GM23248 (cell line): ENCODE results near the gene RPL35. TPM values are rescaled to one million over a fixed set of nuclear protein-coding genes. Genes with fewer than 3 reads are reported as not detected.
A peak's percentile ranks its signal among the peaks of the same experiment; 100 is the strongest.

Experiments used
- DNase-seq: peaks from one replicate; pipeline ENCODE4 v3.0.0-alpha.2; 2015
- H2AFZ ChIP-seq: fragments of 200-600 bp; sonication (generic); 2 replicates; pipeline ENCODE4 v1.6.1; 2016; ENCODE audit warnings: antibody characterized with exemption
- H3F3A ChIP-seq: fragments of 200-600 bp; sonication (generic); 2 replicates; pipeline ENCODE4 v1.6.1; 2016; ENCODE audit warnings: mild to moderate bottlenecking, antibody characterized with exemption, mixed run types; ENCODE audit not compliant: insufficient read depth
- H3K27ac ChIP-seq: fragments of 200-600 bp; sonication (generic); 2 replicates; pipeline ENCODE4 v1.5.1; 2016; ENCODE audit warnings: mild to moderate bottlenecking
- H3K27me3 ChIP-seq: fragments of 200-600 bp; sonication (generic); replicated peaks from 2 replicates; pipeline ENCODE4 v1.6.1; 2016; ENCODE audit warnings: mild to moderate bottlenecking; ENCODE audit not compliant: insufficient read depth
- H3K36me3 ChIP-seq: fragments of 200-600 bp; sonication (generic); 2 replicates; pipeline ENCODE4 v1.6.1; 2016; ENCODE audit warnings: low read depth, mild to moderate bottlenecking
- H3K4me1 ChIP-seq: fragments of 200-600 bp; sonication (generic); 2 replicates; pipeline ENCODE4 v1.6.1; 2016; ENCODE audit warnings: mild to moderate bottlenecking; ENCODE audit not compliant: insufficient read depth
- H3K4me2 ChIP-seq: fragments of 200-600 bp; sonication (generic); one replicate; pipeline ENCODE4 v1.6.1; 2016; ENCODE audit warnings: mild to moderate bottlenecking; ENCODE audit not compliant: unreplicated experiment
- H3K4me3 ChIP-seq: fragments of 200-600 bp; sonication (generic); 2 replicates; pipeline ENCODE4 v1.5.1; 2016; ENCODE audit warnings: mild to moderate bottlenecking
- H3K79me2 ChIP-seq: fragments of 200-600 bp; sonication (generic); 2 replicates; pipeline ENCODE4 v1.6.1; 2016; ENCODE audit warnings: mild to moderate bottlenecking; ENCODE audit not compliant: insufficient read depth
- H3K9ac ChIP-seq: fragments of 200-600 bp; sonication (generic); 2 replicates; pipeline ENCODE4 v1.6.1; 2016; ENCODE audit warnings: mild to moderate bottlenecking
- H3K9me2 ChIP-seq: fragments of 200-600 bp; sonication (generic); 2 replicates; pipeline ENCODE4 v1.6.1; 2016; ENCODE audit warnings: mixed run types, mild to moderate bottlenecking, moderate library complexity; ENCODE audit not compliant: insufficient read depth
- H3K9me3 ChIP-seq: fragments of 200-600 bp; sonication (generic); one replicate; pipeline ENCODE4 v1.6.1; 2017; ENCODE audit warnings: low read depth
- H4K20me1 ChIP-seq: fragments of 200-600 bp; sonication (generic); 2 replicates; pipeline ENCODE4 v1.6.0; 2016; ENCODE audit not compliant: insufficient read depth
- EZH2 ChIP-seq: fragments of 200-600 bp; sonication (generic); IDR thresholded peaks from 2 replicates; pipeline ENCODE4 v1.6.1; 2018; ENCODE audit warnings: antibody characterized with exemption, mild to moderate bottlenecking; ENCODE audit not compliant: insufficient read depth, poor library complexity, severe bottlenecking
- EZH2phosphoT487 ChIP-seq: fragments of 200-600 bp; sonication (generic); IDR thresholded peaks from 2 replicates; pipeline ENCODE4 v1.6.1; 2018; ENCODE audit warnings: antibody characterized with exemption, moderate library complexity, mild to moderate bottlenecking, low read depth; ENCODE audit not compliant: insufficient read depth
- WGBS, 2 experiments: methylation state at CpG; one replicate each; pipeline ENCODE4 v1.1.6; 2015 to 2017; ENCODE audit warnings: low lambda C conversion rate in 2 of 2, low coverage in 1 of 2; ENCODE audit errors: missing lambda C conversion rate in 2 of 2; 5-methylcytosine and 5-hydroxymethylcytosine counted together
- in situ Hi-C: fragments of 300-500 bp; cut with MboI; formaldehyde crosslinking; loops from 2 replicates; pipeline ENCODE4 v1.15.0; 2020
- polyA plus RNA-seq: library from polyadenylated mRNA; unstranded; fragments of >200 nt; fragmentation: Nextera tagmentation; extraction: Ambion mirVana; gene quantifications from 2 replicates; pipeline ENCODE4 v1.2.1, GENCODE V29; 2016
- total RNA-seq: library from RNA; depleted of rRNA; stranded (reverse); fragments of >200 nt; shearing (Covaris generic); gene quantifications from 2 replicates; pipeline ENCODE4 v1.2.3, GENCODE V29; 2014

The RPL35 gene
- total and polyA plus RNA-seq, 2 experiments from 2014 or later, result 1,193 to 1,199 TPM

DNA sequence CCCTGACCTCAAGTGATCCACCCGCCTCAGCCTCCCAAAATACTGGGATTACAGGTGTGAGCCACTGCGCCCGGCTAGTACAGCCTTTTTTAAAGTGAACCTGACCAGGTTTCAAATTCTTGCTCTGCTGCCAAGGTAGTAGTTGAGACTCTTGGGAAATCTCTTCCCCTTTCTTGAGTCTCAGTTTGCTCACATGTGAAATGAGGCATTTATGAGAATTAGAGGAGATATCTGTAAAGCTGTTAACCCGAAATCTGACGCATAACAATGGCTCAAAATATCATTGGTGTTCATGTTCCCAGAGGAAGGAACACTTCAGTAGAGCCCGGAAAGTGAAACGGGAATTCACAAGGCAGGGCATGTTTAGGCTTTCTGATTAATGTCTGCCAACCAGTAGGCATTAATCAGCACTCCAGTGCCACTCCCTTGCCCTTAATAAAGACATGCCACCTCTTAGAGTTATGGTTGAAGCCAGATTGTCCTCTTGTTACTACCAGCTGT is 1.7 kb upstream of the RPL35 start:
- Histone ChIP-seq H3K4me2 (no peak overlapping the region), H3K27ac (no peak overlapping the region), H2AFZ (no peak overlapping the region), H4K20me1 (peaks cover 18% of the 10 kb centered on the region), H3K79me2 (peaks cover 47% of the 10 kb centered on the region), H3K9me3 (no peaks in the 10 kb centered on the region), H3K9me2 (no peaks in the 10 kb centered on the region), H3K27me3 (no peaks in the 10 kb centered on the region), H3K36me3 (peaks cover 22% of the 10 kb centered on the region), H3K9ac (no peak overlapping the region), H3F3A (peaks cover 31% of the 10 kb centered on the region), H3K4me3 (no peak overlapping the region), H3K4me1 (peaks cover 22% of the 10 kb centered on the region)
- WGBS, 2 experiments, result 93 to 94% methylated on average over 7 of the region's 7 CpGs
- in situ Hi-C loops, result loop anchor here (10.0 kb wide), 1 partner anchor 511 kb away; no protein-coding TSS in a partner anchor
- DNase-seq, result no peak
- TF ChIP-seq EZH2, result no peak
- TF ChIP-seq EZH2phosphoT487, result no peak

DNA sequence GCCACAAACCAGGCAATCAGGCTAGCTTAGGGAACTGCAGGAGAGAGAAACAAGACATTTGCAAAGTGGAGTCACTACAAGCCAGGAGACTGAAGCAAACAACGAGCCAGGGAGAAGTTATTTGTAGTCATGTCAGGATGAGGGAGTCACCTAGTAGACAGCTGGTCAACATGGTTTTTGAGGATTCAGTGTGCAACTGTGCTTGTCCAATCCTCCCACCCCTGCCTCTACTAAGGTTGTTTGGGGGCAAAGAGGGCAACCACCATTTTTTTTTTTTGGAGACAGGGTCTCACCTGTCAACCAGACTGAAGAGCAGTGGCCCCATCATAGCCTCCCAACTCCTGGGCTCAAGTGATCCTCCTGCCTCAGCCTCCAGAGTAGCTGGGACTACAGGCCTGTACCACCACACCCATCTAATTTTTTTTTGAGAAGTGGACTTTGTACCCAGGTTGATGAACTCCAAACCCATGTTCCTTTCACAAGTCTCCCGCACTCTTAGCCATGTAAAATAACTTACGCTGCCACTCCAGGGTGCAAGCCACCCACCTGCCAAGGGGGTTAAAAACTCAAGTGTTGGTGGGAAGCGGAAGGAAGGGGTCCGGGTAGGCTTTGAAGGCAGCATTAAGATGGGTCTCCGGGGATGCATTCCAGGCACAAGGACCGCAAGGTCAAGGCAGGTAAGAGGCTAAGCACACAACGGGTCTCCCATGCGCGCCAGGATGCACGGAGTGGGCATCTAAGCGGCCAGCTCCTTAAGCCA is 995 bp downstream of the RPL35 start:
- H3K9ac ChIP-seq, result peak overlapping the region; percentile 98
- no peak for TF ChIP-seq EZH2phosphoT487
- no peak for TF ChIP-seq EZH2
- H3K27me3 ChIP-seq, result no peaks in the 10 kb centered on the region
- peaks cover 32% of the 10 kb centered on the region for H3K79me2 ChIP-seq
- H3K9me3 ChIP-seq, result no peaks in the 10 kb centered on the region
- H3K4me2 ChIP-seq, result peak overlapping the region; percentile 96
- no peaks in the 10 kb centered on the region for H3K9me2 ChIP-seq
- WGBS, 2 experiments, result 12 to 16% methylated on average over 12 of the region's 12 CpGs
- H3K36me3 ChIP-seq, result peaks cover 27% of the 10 kb centered on the region
- no peak overlapping the region for H2AFZ ChIP-seq
- peaks cover 37% of the 10 kb centered on the region for H3F3A ChIP-seq
- peaks cover 12% of the 10 kb centered on the region for H3K4me1 ChIP-seq
- H4K20me1 ChIP-seq, result peaks cover 18% of the 10 kb centered on the region
- H3K27ac ChIP-seq, result peak overlapping the region; percentile 77; the same call in 1 of the 2 replicates
- in situ Hi-C loops, result loop anchor here (10.0 kb wide), 1 partner anchor 514 kb away; no protein-coding TSS in a partner anchor
- H3K4me3 ChIP-seq, result peak overlapping the region; percentile 81
- DNase-seq, result peak; percentile 48

DNA sequence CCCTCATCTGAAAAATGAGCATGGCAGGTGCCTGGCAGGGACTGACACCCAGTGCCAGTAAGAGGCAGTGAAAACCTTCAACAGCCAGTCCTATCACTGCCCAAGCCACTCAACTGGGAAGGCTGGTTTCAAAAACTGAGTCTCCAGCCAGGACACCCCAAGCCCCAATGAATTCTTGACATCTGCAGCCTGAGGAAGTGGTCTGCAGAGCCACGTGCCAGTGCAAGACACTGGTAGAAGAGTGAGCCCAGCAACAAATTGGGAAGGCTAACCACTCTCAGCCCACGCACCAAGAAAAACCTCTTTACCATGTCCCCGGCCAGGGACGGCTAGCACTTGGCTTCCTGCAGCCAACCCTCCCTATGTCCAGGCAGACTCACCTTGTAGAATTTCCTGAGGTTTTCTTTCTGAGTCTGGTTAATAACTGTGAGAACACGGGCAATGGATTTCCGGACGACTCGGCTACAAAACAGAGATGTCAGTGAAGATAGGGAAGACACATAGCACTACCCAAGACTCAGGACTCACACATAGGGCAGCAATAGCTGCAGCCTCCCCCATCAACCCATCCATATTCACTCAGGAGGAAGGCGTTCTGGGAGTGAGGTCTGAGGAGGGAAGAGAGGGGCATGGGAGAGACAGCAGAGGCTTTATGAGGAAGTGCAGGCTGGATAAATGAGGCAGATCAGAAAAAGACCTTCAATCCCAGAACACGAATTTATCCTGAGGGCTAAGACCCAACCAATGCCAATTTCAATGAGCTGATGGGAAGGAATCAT is 1.8 kb downstream of the RPL35 start:
- no peaks in the 10 kb centered on the region for H3K9me2 ChIP-seq
- peak overlapping the region; percentile 96 for H3K4me2 ChIP-seq
- in situ Hi-C loops, result loop anchor here (10.0 kb wide), 1 partner anchor 515 kb away; no protein-coding TSS in a partner anchor
- H3K79me2 ChIP-seq, result peaks cover 32% of the 10 kb centered on the region
- H3K27me3 ChIP-seq, result no peaks in the 10 kb centered on the region
- H3K27ac ChIP-seq, result no peak overlapping the region
- no peak for DNase-seq
- no peak overlapping the region for H2AFZ ChIP-seq
- H4K20me1 ChIP-seq, result peaks cover 18% of the 10 kb centered on the region
- WGBS, 2 experiments, result 51 to 52% methylated on average over 10 of the region's 10 CpGs
- no peaks in the 10 kb centered on the region for H3K9me3 ChIP-seq
- H3F3A ChIP-seq, result peaks cover 41% of the 10 kb centered on the region
- H3K4me1 ChIP-seq, result peaks cover 12% of the 10 kb centered on the region
- peak overlapping the region; percentile 98 for H3K9ac ChIP-seq
- H3K4me3 ChIP-seq, result peak overlapping the region; percentile 81
- no peak for TF ChIP-seq EZH2
- no peak for TF ChIP-seq EZH2phosphoT487
- peaks cover 27% of the 10 kb centered on the region for H3K36me3 ChIP-seq

DNA sequence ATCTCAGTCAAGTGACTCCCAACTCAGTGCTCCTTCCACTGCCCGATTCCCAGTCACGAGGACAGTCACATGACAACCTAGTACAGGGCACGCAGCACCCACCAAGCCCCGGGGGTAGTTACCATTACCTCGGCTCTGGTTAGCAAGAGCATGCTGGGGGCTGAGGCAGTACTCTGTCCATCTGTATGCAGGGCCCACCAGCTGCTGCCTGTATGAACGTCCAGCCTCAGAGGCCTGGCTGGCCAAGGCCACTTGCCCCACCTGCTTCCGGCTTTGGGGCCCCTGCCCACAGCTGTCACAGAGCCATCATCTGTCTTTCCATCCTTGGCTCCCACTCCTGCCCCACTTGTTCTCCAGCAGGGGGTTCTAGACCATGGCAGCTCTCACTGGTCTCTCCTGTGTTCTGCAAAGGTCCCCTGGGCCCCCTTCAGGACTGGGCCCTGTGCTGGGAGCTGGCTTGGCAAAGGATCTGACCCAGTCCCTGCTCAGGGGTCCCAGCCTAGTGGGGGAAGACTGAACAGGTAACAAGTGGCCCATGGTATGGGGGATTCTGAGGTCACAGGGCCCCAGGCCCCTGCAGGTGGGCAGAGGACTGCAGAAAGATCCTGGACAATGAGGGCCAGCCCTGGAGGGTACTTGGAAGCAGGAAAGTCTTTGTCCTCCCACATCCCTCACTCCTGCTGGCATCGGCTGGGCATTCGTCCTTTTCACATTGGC is 3.3 kb downstream of the RPL35 start:
- peaks cover 18% of the 10 kb centered on the region for H4K20me1 ChIP-seq
- no peak overlapping the region for H2AFZ ChIP-seq
- H3K9me3 ChIP-seq, result no peaks in the 10 kb centered on the region
- peaks cover 32% of the 10 kb centered on the region for H3K79me2 ChIP-seq
- peaks cover 27% of the 10 kb centered on the region for H3K36me3 ChIP-seq
- no peak overlapping the region for H3K27ac ChIP-seq
- peaks cover 12% of the 10 kb centered on the region for H3K4me1 ChIP-seq
- in situ Hi-C loops, result no loop called here
- WGBS, 2 experiments, result 58 to 63% methylated on average over 9 of the region's 9 CpGs
- H3F3A ChIP-seq, result peaks cover 42% of the 10 kb centered on the region
- TF ChIP-seq EZH2phosphoT487 (no peak), EZH2 (no peak)
- H3K9ac ChIP-seq, result peak overlapping the region; percentile 98; the same call in 1 of the 2 replicates
- H3K4me2 ChIP-seq, result no peak overlapping the region
- no peak for DNase-seq
- H3K9me2 ChIP-seq, result no peaks in the 10 kb centered on the region
- H3K27me3 ChIP-seq, result no peaks in the 10 kb centered on the region
- no peak overlapping the region for H3K4me3 ChIP-seq
